HG03521 (cell line): ENCODE measurements around the gene RUBCN.

ENCODE experiments used
- ATAC-seq: cut with Tn5 transposase; IDR thresholded peaks from one replicate; pipeline ENCODE4 v1.9.1; 2021; ENCODE audit warnings: mild to moderate bottlenecking, moderate library complexity; ENCODE audit not compliant: unreplicated experiment

Gene RUBCN

GRCh38 chr3:197736491-197737318 lies at the start of gene RUBCN:
TSS of gene RUBCN (minus strand) at chr3:197736904. CDS start at chr3:197736719, 185 bp downstream.
- ATAC-seq = peak; percentile 83

DNA sequence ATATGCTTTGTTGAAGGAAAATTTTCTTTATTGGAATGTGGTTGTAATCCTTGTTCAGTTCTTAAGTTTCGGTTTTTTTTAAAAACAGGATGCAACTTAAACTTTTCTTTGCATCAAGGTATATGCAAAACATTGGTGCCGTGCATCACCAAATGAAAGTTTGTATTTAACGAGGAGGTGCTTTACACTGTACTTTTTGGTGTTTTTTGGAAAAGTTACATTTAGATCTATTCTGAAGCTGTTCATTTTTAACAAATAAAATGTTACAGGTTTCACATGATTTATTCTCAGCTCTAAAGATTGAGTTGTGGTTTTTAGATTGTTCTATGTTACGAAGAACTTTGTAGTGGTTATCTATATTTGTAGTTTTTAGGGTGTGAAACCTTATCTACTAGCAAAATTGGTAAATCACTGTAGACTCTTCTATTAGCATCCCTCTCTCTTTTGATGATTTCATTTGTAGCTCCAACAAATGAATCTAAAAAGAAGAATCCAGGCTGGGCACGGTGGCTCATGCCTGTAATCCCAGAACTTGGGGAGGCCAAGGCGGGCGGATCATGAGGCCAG lies 47.4 kb upstream of the RUBCN start:
- no peak for ATAC-seq

- no peak for ATAC-seq
Observed at GRCh38 chr3:197782230-197782629, 45.5 kb upstream of the RUBCN start.

DNA sequence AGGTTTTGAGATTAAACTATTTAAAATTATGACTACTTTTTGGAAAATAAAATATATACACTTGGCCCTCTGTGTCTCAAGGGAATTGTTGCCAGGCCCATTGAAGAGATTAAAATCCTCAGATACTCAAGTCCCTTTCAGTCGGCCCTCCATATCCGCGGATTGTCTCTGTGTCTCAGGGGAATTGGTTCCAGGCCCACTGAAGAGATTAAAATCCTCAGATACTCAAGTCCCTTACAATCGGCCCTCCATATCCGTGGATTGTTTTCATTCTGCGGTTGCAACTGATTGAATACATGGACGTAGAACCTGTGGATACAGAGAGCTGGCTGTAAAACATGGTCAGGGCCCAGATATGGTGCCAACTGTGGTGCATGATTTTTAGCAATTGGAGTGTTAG lies 38.6 kb upstream of the RUBCN start:
- no peak for ATAC-seq

- no peak for ATAC-seq
Observed at GRCh38 chr3:197761784-197762183, 25.1 kb upstream of the RUBCN start.

- no peak for ATAC-seq
Observed at GRCh38 chr3:197758512-197758911, 21.8 kb upstream of the RUBCN start.

DNA sequence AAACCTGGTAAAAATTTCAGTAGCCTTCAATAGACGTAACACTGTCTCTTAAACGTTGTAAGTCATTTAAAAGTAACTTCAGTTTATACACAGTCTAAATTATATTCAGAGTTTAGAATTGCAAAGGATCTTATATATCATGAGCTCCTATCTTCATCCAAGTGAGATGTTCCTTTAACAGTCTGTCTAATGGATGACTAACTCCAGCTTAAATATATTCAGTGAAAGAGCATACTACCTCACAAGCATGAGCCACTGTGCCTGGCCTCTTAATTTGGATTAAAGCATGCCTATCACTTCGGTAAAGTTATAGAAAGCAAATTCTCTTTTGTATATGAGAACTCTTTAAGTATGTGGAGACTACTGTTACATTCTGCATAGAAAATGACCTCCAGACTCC lies 20.0 kb upstream of the RUBCN start:
- ATAC-seq = no peak

DNA sequence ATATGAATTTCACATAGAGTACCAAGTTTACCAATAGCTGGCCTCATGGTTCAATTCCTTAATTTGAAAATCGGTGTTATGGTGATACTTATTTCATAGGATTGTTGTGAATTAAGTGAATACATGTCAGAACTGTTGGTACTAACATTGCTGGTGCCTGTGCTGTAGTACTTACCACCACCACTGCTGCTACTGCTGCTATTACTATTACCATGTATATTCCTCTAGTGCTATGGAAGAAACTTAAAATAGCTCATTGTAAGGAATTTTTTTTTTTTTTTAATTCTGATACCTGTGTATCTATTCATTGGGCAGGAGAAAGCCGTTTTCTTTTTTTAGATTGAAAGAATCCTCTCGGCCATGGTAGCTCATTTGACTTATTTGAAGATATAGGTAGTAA lies 16.6 kb upstream of the RUBCN start:
- no peak for ATAC-seq

- ATAC-seq = no peak
Observed at GRCh38 chr3:197752107-197752506, 15.4 kb upstream of the RUBCN start.

DNA sequence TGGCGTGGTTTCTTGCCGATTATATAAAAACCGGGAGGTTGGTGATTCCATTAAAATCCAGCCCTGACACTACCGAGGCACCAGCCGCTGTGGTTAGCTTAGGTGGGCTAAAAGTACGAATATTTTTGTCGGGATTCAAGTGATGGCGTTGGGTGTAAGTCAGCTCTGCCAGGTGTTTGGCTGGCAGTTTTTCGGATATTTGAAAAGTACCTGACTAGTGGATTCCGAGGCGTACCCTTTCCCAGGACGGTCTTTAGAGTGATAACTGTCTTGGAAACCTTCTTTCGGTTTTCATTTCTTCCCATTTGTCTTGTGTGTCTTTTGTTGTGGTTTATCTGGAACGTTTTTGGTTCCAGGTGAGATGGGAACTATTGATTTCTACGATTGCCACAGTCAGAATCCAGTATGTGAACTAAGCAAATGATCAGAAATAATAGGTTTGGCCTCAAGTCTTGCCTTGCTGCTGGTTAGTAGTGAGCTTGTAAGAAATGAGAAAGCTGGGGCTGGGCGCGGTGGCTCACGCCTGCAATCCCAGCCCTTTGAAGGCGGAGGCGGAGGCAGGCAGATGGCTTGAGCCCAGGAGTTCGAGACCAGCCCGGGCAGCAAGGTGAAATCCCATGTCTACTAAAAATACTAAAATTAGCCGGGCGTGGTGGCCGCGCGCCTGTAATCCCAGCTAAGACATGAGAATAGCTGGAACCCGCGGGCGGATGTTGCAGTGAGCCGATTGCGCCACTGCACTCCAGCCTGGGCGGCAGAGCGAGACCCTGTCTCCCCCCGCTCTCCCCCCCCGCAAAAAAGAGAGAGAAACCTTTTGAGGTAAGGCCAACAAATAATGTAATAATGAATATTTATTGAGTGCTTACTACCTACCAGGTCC lies 14.4 kb upstream of the RUBCN start:
- no peak for ATAC-seq

- peak; percentile 57 for ATAC-seq
Observed at GRCh38 chr3:197750396-197750831, 13.7 kb upstream of the RUBCN start.

DNA sequence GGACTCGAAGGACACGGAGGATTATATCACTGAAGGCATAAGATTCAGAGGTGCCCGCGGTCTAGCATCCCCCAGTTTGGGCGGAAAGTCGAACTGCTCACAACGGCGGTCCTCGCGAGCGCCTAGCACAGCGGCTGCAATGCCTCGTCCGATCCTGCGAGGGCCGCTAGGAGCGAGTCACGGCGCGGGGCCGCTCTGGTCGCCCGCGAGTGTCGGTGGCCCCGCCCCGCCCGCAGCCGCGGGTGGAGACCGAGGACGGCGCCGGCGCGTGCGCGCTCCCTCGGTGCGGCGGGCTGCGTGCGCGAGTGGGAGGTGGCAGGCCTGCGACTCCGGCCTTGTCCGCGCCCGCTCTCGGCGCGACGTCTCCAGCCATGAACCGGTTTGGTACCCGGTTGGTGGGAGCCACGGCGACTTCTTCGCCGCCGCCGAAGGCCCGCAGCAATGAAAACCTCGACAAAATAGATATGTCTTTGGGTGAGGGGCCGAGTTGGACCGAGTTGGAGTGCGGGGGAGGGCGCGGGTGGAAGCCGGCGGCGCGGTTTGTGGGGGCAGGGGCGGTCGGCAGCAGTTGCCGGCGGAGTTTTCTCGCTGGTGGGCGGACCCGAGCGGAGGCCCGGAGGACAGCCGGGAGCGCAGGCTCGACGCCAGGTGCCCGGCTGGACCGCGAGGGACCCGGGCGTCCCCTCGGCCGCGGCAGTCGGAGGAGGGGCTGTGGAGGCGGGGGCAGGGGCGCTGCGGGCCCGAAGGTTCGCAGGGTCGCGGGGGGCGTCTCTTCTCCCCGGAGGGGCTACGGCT lies 13.1 kb upstream of the RUBCN start, which contains the start of gene FYTTD1:
TSS of gene FYTTD1 (plus strand) at position 283 of the 795 bp plus-strand sequence. CDS start at position 372, 89 bp downstream.
- peak; percentile 79 for ATAC-seq

DNA sequence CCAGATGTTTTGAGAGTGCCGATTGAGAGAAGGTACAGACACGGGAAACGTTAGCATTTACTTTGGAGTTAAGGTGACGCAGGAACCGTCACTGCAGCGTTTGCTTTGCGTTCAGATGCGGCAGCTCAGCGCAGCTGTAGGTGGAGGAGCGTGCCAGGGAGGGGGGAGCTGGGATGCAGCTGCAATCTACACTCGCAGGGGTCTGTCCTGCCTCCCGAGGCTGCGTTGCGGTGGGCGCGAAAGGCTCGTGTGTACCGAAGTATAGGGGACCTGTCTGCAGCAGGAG lies 12.6 kb upstream of the RUBCN start:
- ATAC-seq = peak; percentile 21

- no peak for ATAC-seq
Observed at GRCh38 chr3:197748597-197749314, 12.1 kb upstream of the RUBCN start.

DNA sequence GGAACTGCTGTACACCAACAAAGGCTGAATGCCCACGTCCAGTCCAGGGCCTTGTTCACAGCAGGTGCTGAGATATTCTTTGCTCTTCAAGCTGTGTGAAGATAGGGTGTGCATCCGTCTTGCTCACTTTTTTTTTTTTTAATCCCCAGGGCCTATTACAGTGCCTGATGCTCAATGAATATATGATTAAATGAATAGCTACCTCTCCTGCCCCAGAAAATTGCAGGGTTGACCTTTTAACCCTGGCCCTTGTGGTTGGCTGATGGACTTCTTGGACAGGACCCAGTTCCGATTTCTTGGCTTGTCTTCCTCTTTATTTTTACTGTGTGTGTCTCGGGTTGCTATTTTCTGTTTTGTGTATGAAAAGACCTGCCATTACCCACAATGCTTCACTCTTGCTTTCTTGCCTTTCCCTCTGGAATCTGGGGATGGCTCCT lies 10.1 kb upstream of the RUBCN start:
- ATAC-seq = no peak

DNA sequence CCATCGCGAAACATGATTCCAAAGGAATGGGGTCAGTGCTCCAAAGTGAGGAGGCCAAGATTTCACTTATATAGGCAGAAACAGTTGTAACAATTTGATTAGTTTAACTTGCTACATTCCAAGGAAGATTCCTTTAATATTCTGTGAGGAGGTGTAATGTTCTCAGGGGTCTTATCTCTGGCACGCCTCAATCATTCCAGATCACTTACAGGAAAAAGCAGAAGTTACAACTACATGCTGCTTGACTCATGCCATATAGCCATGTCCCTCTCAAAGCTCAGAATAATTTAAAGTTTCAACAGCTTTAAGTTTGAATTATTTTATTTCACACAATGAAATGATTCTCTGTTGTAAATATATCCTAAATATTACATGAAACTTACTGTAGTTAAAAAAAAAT lies 9.5 kb upstream of the RUBCN start:
- ATAC-seq = no peak

- ATAC-seq = no peak
Observed at GRCh38 chr3:197742787-197743186, 6.1 kb upstream of the RUBCN start.

GRCh38 chr3:197737749-197738462 lies 1.2 kb upstream of the RUBCN start:
- ATAC-seq = no peak

GRCh38 chr3:197737319-197737649 lies 580 bp upstream of the RUBCN start:
- ATAC-seq = no peak
